ENCODE data around the gene SYT10. TPM values are rescaled to one million over a fixed set of nuclear protein-coding genes. Genes with fewer than 3 reads are reported as not detected.

The SYT10 gene
- total RNA-seq, 2 experiments from 2014 or later = not detected

GRCh38 chr12:33383503-33383902, 56.1 kb downstream of the SYT10 start:
- intact Hi-C loops (cut with micrococcal nuclease; ENCODE audit: unreplicated experiment) = no loop called here
- H2AFZ ChIP-seq (ENCODE audit: low read length) = no peak overlapping the region
- H3K27ac ChIP-seq (ENCODE audit: low read depth, low read length, poor library complexity, severe bottlenecking) = no peak overlapping the region
- TF ChIP-seq CTCF (conservative IDR thresholded peaks at IDR 0.05; ENCODE audit: low read length) (no peak), EZH2phosphoT487 (IDR thresholded peaks at IDR 0.05; ENCODE audit: borderline replicate concordance, low read depth, low read length) (no peak)
- no peaks in the 10 kb centered on the region for H3K9me3 ChIP-seq (ENCODE audit: low read length)
- no peaks in the 10 kb centered on the region for H3K79me2 ChIP-seq (ENCODE audit: insufficient read depth, low read depth, low read length)
- ChIA-PET POLR2A (no interaction called here), CTCF (ENCODE audit: unreplicated experiment) (no interaction called here)
- no peaks in the 10 kb centered on the region for H3K9me2 ChIP-seq (ENCODE audit: insufficient read depth, low read length)
- H4K20me1 ChIP-seq (ENCODE audit: insufficient read depth, low read length) = no peaks in the 10 kb centered on the region
- H3K36me3 ChIP-seq (ENCODE audit: insufficient read depth, low read length) = no peaks in the 10 kb centered on the region
- no peak overlapping the region for H3K4me2 ChIP-seq (ENCODE audit: low read length)
- no peak for DNase-seq (ENCODE audit: low spot score)
- no TSS peak for BruUV-seq (replicated peaks)
- H3K4me3 ChIP-seq (ENCODE audit: low read depth, low read length, poor library complexity, severe bottlenecking) = no peak overlapping the region
- H3K4me1 ChIP-seq (ENCODE audit: insufficient read depth, low read length, poor library complexity, severe bottlenecking) = no peaks in the 10 kb centered on the region

GRCh38 chr12:33376153-33376552, 63.5 kb downstream of the SYT10 start:
- Histone ChIP-seq H3K4me2 (ENCODE audit: low read length) (no peak overlapping the region), H3K9me2 (ENCODE audit: insufficient read depth, low read length) (no peaks in the 10 kb centered on the region), H3K9me3 (ENCODE audit: low read length) (no peaks in the 10 kb centered on the region), H3K79me2 (ENCODE audit: insufficient read depth, low read depth, low read length) (no peaks in the 10 kb centered on the region), H2AFZ (ENCODE audit: low read length) (no peak overlapping the region), H3K36me3 (ENCODE audit: insufficient read depth, low read length) (no peaks in the 10 kb centered on the region), H4K20me1 (ENCODE audit: insufficient read depth, low read length) (no peaks in the 10 kb centered on the region), H3K4me1 (ENCODE audit: insufficient read depth, low read length, poor library complexity, severe bottlenecking) (no peaks in the 10 kb centered on the region), H3K4me3 (ENCODE audit: low read depth, low read length, poor library complexity, severe bottlenecking) (no peak overlapping the region), H3K27ac (ENCODE audit: low read depth, low read length, poor library complexity, severe bottlenecking) (no peak overlapping the region)
- ChIA-PET POLR2A (interaction anchor here (1.0 kb wide), 1 partner anchor 13 kb away, joined by 3 read pairs; no protein-coding TSS in a partner anchor), CTCF (ENCODE audit: unreplicated experiment) (no interaction called here)
- no peak for TF ChIP-seq EZH2phosphoT487 (IDR thresholded peaks at IDR 0.05; ENCODE audit: borderline replicate concordance, low read depth, low read length)
- no peak for TF ChIP-seq CTCF (conservative IDR thresholded peaks at IDR 0.05; ENCODE audit: low read length)
- no peak for DNase-seq (ENCODE audit: low spot score)
- no TSS peak for BruUV-seq (replicated peaks)
- intact Hi-C loops (cut with micrococcal nuclease; ENCODE audit: unreplicated experiment) = no loop called here

DNA sequence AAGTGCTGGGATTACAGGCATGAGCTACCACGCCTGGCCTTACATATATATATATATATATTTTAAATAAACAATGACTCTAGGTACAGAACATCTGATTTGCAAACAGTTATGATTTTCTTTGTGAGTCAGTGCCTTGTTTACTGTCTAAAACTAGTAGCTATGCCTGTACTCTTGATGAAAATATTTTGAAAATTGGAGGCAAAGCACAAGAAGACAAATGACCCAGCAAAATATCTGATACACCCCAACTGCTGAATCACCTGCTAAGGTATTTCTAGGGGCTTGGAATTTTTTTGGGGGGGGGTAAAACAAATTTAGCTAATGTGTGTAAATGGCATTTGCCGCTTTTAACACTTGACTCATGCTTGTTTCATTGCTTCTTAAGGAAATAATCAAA, 69.3 kb downstream of the SYT10 start:
- Histone ChIP-seq H3K9me3 (ENCODE audit: low read length) (no peaks in the 10 kb centered on the region), H3K27ac (ENCODE audit: low read depth, low read length, poor library complexity, severe bottlenecking) (no peak overlapping the region), H2AFZ (ENCODE audit: low read length) (no peak overlapping the region), H3K9me2 (ENCODE audit: insufficient read depth, low read length) (no peaks in the 10 kb centered on the region), H3K4me2 (ENCODE audit: low read length) (no peak overlapping the region), H3K79me2 (ENCODE audit: insufficient read depth, low read depth, low read length) (no peaks in the 10 kb centered on the region), H3K4me1 (ENCODE audit: insufficient read depth, low read length, poor library complexity, severe bottlenecking) (no peaks in the 10 kb centered on the region), H3K4me3 (ENCODE audit: low read depth, low read length, poor library complexity, severe bottlenecking) (no peak overlapping the region), H3K36me3 (ENCODE audit: insufficient read depth, low read length) (no peaks in the 10 kb centered on the region), H4K20me1 (ENCODE audit: insufficient read depth, low read length) (no peaks in the 10 kb centered on the region)
- POLR2A ChIA-PET = no interaction called here
- CTCF ChIA-PET (ENCODE audit: unreplicated experiment) = no interaction called here
- no peak for DNase-seq (ENCODE audit: low spot score)
- intact Hi-C loops (cut with micrococcal nuclease; ENCODE audit: unreplicated experiment) = no loop called here
- no TSS peak for BruUV-seq (replicated peaks)
- no peak for TF ChIP-seq CTCF (conservative IDR thresholded peaks at IDR 0.05; ENCODE audit: low read length)
- TF ChIP-seq EZH2phosphoT487 (IDR thresholded peaks at IDR 0.05; ENCODE audit: borderline replicate concordance, low read depth, low read length) = no peak
